ENCODE data around the gene C11orf16.

C11orf16 gene

DNA sequence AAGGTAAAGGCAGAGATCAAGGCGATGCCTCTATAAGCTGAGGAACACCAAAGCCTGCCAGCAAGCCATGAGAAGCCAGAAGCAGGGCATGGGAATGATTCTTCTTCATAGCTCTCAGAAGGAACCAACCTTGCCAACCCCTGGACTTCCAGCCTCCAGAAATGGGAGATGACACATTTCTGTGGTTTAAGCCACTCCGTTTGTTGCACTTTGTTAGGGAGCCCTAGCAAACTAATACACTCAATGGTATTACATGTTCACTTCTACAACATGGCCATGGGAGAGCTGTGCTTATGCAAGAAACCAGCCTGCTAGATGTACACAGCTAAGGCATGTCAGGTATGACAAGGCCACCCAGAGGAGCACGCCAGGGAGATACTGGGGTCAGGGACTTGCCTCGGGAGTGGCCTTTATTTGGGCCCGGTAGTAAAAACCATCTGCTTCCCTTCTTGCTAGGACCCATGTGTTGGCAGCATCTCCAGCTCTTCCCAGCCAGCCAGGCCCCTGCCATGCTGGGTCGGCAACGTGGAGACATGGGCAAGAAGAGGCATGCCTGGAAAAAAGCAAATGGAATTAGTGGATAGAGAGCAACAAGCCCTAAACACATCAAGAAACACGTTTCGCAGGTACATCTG lies 3.6 kb downstream of the C11orf16 start:
- H3K9me3 ChIP-seq (ENCODE audit: severe bottlenecking), result no peaks in the 10 kb centered on the region
- no peaks in the 10 kb centered on the region for H3K27me3 ChIP-seq (ENCODE audit: insufficient read depth, poor library complexity, severe bottlenecking)
- TF ChIP-seq, protein P1, sequence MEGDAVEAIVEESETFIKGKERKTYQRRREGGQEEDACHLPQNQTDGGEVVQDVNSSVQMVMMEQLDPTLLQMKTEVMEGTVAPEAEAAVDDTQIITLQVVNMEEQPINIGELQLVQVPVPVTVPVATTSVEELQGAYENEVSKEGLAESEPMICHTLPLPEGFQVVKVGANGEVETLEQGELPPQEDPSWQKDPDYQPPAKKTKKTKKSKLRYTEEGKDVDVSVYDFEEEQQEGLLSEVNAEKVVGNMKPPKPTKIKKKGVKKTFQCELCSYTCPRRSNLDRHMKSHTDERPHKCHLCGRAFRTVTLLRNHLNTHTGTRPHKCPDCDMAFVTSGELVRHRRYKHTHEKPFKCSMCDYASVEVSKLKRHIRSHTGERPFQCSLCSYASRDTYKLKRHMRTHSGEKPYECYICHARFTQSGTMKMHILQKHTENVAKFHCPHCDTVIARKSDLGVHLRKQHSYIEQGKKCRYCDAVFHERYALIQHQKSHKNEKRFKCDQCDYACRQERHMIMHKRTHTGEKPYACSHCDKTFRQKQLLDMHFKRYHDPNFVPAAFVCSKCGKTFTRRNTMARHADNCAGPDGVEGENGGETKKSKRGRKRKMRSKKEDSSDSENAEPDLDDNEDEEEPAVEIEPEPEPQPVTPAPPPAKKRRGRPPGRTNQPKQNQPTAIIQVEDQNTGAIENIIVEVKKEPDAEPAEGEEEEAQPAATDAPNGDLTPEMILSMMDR (IDR thresholded peaks at IDR 0.05; ENCODE audit: poor library complexity, severe bottlenecking), result no peak
- H3K27ac ChIP-seq (ENCODE audit: poor library complexity, severe bottlenecking), result no peak overlapping the region
- H3K4me1 ChIP-seq (ENCODE audit: insufficient read depth, poor library complexity, severe bottlenecking), result peaks cover 1% of the 10 kb centered on the region
- no peaks in the 10 kb centered on the region for H3K36me3 ChIP-seq (ENCODE audit: low read depth)
- DNase-seq (ENCODE audit: low spot score) (no peak), ATAC-seq (ENCODE audit: low read depth) (no peak)
- H3K4me3 ChIP-seq (ENCODE audit: severe bottlenecking), result no peak overlapping the region

DNA sequence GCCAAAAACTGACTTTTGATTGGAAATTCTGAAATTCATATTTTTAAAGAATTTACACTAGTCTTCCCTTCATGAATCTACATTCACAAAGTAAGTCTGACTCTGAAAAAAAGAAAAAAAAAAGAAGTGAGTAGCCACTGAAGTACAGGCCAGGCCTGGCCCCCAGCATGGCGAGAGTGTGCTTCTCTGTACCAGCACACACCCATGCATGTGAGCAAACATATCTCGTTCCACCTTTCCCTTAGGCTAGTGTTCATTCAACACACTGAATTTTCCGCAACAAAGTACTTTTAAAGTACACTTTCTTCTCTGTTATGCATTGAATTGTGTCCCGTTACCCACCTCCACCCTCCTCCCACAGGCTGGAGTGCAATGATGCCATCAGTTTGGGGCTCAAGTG lies 4.5 kb downstream of the C11orf16 start:
- Histone ChIP-seq H3K4me1 (ENCODE audit: insufficient read depth, poor library complexity, severe bottlenecking) (peaks cover 5% of the 10 kb centered on the region), H3K9me3 (ENCODE audit: severe bottlenecking) (no peaks in the 10 kb centered on the region), H3K4me3 (ENCODE audit: severe bottlenecking) (no peak overlapping the region), H3K27ac (ENCODE audit: poor library complexity, severe bottlenecking) (no peak overlapping the region), H3K36me3 (ENCODE audit: low read depth) (no peaks in the 10 kb centered on the region), H3K27me3 (ENCODE audit: insufficient read depth, poor library complexity, severe bottlenecking) (no peaks in the 10 kb centered on the region)
- ATAC-seq (ENCODE audit: low read depth), result no peak
- no peak for DNase-seq (ENCODE audit: low spot score)
- TF ChIP-seq, protein P1 (IDR thresholded peaks at IDR 0.05; ENCODE audit: poor library complexity, severe bottlenecking), result no peak

DNA sequence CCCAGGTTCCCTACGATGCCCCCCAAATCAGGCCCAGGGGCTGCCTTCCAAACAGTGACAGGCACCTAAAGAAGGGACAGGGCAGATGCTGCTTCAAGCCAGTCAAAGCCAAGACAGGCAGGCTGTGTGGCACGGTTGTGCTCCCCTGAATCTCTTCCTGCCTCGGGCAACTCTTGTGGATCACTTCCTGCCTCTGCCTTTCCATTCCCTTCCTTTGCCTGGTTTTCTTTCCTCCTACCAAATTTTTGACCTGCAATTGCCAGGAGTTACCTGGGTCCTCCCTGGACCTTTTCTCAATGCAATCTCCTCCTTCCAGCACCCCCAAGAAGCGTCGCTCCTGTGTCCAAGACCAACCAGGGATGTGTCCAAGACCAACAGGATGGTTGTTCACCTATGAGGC lies 5.5 kb downstream of the C11orf16 start:
- ATAC-seq (ENCODE audit: low read depth), result no peak
- Histone ChIP-seq H3K4me1 (ENCODE audit: insufficient read depth, poor library complexity, severe bottlenecking) (peaks cover 5% of the 10 kb centered on the region), H3K9me3 (ENCODE audit: severe bottlenecking) (no peaks in the 10 kb centered on the region), H3K4me3 (ENCODE audit: severe bottlenecking) (no peak overlapping the region), H3K27ac (ENCODE audit: poor library complexity, severe bottlenecking) (no peak overlapping the region), H3K36me3 (ENCODE audit: low read depth) (peaks cover 4% of the 10 kb centered on the region), H3K27me3 (ENCODE audit: insufficient read depth, poor library complexity, severe bottlenecking) (no peaks in the 10 kb centered on the region)
- TF ChIP-seq, protein P1 (IDR thresholded peaks at IDR 0.05; ENCODE audit: poor library complexity, severe bottlenecking), result no peak
- DNase-seq (ENCODE audit: low spot score), result no peak

DNA sequence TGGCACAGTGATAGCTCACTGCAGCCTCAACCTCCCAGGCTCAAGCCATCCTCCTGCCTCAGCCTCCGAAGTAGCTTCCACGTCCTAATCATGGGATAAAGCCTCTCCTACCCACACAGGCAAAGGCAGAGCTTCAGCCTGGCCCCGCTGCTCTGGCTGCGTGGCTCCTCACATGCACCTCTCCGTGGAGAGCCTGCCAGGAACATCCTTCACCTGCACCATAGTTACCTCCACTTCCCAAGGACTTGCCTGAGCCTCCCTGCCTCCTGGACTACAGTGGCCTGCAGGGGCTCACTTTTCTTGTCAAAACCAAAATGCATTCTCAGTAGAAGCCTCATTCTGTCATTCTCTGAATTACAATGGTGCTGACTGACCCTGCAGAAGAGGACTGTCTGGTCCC lies 6.5 kb downstream of the C11orf16 start:
- Histone ChIP-seq H3K36me3 (ENCODE audit: low read depth) (peaks cover 12% of the 10 kb centered on the region), H3K4me1 (ENCODE audit: insufficient read depth, poor library complexity, severe bottlenecking) (peaks cover 5% of the 10 kb centered on the region), H3K9me3 (ENCODE audit: severe bottlenecking) (no peaks in the 10 kb centered on the region), H3K27me3 (ENCODE audit: insufficient read depth, poor library complexity, severe bottlenecking) (no peaks in the 10 kb centered on the region), H3K27ac (ENCODE audit: poor library complexity, severe bottlenecking) (no peak overlapping the region), H3K4me3 (ENCODE audit: severe bottlenecking) (no peak overlapping the region)
- TF ChIP-seq, protein P1 (IDR thresholded peaks at IDR 0.05; ENCODE audit: poor library complexity, severe bottlenecking), result no peak
- ATAC-seq (ENCODE audit: low read depth), result no peak
- DNase-seq (ENCODE audit: low spot score), result no peak

DNA sequence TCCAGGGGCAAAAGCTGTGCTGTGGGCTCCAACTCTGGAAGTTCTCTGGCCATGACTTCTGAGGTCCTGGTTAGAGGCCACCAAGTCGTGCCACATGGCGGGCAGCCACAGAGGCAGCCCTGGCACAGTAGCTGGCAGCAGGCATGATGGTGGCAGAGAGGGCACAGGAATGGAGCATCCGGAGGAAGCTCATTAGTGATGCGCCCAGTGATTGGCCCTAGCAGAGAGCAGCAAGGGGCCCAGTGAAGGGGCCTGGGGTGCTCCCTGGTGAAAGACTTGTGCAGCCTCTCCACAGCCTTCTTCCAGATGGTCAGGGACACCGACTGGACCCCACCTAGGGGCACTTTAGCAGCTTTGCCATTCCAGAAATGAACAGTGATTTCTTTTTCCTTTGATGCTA lies 7.0 kb downstream of the C11orf16 start:
- Histone ChIP-seq H3K27ac (ENCODE audit: poor library complexity, severe bottlenecking) (no peak overlapping the region), H3K4me1 (ENCODE audit: insufficient read depth, poor library complexity, severe bottlenecking) (peaks cover 5% of the 10 kb centered on the region), H3K9me3 (ENCODE audit: severe bottlenecking) (no peaks in the 10 kb centered on the region), H3K36me3 (ENCODE audit: low read depth) (peaks cover 17% of the 10 kb centered on the region), H3K4me3 (ENCODE audit: severe bottlenecking) (no peak overlapping the region), H3K27me3 (ENCODE audit: insufficient read depth, poor library complexity, severe bottlenecking) (no peaks in the 10 kb centered on the region)
- DNase-seq (ENCODE audit: low spot score) (no peak), ATAC-seq (ENCODE audit: low read depth) (no peak)
- TF ChIP-seq, protein P1 (IDR thresholded peaks at IDR 0.05; ENCODE audit: poor library complexity, severe bottlenecking), result no peak

Measured in RWPE2 (cell line).